ENCODE measurements around the gene MYH7.

GRCh38 chr14:23435543-23436326 lies at the start of gene MYH7:
- TF ChIP-seq EZH2 (IDR thresholded peaks at IDR 0.05; ENCODE audit: borderline replicate concordance, insufficient read depth, low read length, poor library complexity, severe bottlenecking) (no peak), RAD21 (conservative IDR thresholded peaks at IDR 0.05) (no peak), EP300 (conservative IDR thresholded peaks at IDR 0.05; ENCODE audit: poor library complexity, severe bottlenecking) (no peak), CTCF (IDR thresholded peaks at IDR 0.05; ENCODE audit: poor library complexity, severe bottlenecking) (no peak), TAF1 (IDR thresholded peaks at IDR 0.05; ENCODE audit: low read depth) (no peak)

Data from neural cell (in vitro differentiated cells).